T-helper 2 cell (primary cell): Measurements from ENCODE around the gene RAP1B.

ENCODE experiments used
- DNase-seq, 5 experiments: peaks; one replicate each; pipeline versions ENCODE4 v3.0.0 to v3.0.0-alpha.2; 2012 to 2022

Gene RAP1B

DNA sequence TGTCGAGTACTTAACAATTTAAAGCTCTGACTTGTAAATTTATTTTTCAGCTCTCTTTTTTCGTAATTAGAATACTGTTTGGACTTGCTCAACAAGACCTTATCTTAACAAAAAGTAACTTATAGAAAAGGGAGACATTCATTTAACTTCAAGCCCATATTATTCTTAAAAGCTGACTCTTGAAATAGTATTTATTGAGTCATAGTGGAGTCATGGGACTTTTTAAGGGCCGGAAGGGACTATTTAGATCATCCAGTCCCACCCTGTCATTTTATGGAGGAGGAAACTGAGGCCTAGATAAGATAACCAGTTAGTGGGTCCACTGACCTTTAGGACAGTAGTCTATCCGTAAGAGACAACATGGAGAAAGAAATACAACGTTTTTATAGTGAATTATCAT lies 1.5 kb downstream of the RAP1B start:
- DNase-seq = peak in 1 of 5 experiments; percentile 30

DNA sequence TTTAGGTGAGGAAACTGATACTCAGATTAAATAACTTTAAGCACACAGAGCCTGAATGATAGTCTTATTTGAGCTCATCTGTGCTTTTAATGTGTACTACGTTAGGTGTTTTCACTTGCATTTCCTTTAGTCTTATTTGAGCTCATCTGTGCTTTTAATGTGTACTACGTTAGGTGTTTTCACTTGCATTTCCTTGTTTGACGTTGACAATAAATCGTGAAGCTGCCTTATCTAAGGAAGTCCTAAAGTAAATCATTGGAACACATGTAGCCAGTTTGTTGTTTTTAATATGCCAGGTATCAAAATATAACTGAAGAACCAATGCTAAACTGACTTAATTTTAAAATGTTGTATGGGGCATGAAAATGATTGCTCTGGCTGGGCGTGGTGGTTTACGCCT lies 2.0 kb downstream of the RAP1B start:
- DNase-seq = peak in 1 of 5 experiments; percentile 51

DNA sequence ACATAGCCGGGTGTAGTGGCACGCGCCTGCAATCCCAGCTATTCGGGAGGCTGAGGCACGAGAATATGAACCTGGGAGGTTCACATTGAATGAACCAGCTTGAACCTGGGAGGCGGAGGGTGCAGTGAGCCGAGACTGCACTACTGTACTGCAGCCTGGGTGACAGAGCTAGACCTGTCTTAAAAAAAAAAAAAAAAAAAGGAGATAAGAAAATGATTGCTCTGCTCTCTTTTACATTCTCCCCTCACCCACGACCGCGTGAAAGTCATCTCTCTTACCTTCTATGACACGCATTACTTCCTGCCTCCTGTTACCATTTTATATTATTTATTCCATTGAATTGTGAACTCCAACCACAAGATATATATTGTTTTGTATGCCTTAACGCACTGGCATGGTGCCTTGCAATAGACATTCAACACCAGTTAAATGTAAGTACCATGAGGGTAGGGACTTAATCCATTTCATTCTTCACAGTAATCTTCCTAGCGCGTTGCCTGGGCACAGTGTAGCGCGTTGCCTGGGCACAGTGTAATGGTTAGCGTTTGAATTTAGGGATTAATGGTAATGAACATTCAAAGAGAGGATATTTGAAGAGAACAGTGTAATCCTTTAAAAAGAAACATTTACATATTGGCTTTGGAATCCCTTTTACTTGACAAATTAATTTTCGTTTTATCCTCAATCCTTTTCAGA lies 2.7 kb downstream of the RAP1B start:
- DNase-seq = peak in 4 of 5 experiments; percentile 14 to 86 (median 36)

DNA sequence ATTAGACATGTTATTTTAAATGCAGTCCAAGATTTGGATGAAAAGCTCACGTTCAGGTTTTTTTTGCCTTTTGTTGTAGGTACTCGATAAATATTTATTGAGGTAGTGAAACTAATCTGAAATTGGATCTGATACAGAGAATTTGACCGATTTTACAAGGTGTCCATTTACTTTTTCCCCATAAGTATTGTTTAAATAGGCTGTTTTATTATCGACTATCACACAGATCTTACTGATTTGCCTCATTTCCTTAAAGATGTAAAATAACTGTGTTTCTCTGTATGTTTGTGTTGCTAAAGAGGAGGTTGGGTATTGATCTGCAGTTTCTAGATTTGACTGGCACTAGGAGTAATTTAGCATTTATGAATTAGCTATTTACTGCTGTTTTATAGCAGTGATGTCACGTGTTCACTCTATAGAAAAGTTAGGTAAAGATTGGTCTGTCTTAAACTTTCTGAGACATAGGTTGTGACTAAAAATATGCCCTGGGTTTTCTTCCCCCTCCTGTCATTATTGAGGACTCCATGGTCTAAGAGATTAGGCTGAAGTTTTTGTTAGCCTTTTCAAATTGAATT lies 3.5 kb downstream of the RAP1B start:
- peak in 1 of 5 experiments; percentile 56 for DNase-seq

DNA sequence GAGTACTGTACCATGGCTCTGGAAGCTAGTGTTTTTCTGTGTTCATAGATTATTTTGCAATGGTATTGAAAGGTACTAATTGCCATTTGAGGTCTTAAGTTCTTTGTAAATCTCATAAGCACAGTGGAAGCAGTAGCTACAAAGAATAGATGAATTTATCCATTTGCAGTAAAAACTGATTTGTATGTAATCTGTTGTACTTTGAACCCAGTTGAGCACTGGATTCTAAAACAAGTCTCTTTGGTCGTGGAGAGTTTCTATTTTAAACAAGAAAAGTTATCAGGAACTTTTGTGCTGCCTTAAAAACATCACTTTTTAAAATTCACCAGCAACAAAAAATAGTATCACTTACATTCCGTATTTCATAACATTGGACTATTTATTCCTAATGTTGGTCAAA lies 4.1 kb downstream of the RAP1B start:
- no peak for DNase-seq

DNA sequence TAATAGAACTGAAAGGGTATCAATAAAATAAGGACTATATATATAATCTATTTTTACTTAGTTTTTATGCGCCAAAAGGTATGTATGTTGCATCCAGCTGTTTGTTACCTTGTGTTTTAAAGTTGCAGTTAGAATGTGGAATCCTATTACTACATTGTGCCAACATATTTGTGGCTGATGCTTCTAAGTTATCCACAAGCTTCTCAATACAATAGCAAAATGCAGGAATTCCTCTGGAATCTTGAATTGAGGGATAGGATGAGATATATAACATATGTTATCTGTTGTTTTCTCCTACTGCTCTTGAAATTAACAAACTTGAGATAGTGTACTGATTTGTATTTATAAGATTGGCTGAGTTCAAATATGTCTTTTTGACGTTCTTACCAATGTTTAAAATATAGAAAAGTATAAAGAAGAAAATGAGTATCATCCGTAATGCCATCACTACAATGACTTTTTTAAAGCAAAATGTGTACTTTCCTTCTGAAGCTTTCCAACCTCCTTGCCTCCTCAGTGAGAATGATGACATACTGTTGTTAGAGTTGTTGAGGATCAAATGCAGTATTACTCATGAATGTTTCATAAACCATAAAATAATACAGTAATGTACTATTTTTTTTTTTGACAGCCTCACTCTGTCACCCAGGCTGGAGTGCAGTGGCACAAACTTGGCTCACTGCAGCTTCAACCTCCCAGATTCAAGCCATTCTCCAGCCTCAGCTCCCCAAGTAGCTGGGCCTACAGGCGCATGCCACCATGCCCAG lies 6.6 kb downstream of the RAP1B start:
- no peak for DNase-seq

DNA sequence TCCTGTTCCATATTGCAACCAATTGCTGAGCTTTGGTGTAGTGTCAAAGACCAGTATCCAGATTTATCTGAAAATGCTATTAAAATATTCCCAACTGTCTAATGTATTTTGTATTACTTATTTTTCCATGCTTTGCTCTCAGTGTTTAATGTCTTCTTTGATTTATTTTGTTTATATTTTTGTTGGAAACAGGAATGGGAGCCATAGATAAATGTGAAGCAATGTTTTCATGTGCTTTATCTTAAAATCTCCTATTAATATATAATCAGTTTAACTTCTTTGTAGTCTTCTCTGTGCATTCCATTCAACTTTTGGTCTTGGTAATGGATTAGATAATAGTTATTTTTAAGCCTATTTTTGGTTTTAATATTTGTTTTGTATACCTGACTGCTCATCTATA lies 8.8 kb downstream of the RAP1B start:
- DNase-seq = no peak

DNA sequence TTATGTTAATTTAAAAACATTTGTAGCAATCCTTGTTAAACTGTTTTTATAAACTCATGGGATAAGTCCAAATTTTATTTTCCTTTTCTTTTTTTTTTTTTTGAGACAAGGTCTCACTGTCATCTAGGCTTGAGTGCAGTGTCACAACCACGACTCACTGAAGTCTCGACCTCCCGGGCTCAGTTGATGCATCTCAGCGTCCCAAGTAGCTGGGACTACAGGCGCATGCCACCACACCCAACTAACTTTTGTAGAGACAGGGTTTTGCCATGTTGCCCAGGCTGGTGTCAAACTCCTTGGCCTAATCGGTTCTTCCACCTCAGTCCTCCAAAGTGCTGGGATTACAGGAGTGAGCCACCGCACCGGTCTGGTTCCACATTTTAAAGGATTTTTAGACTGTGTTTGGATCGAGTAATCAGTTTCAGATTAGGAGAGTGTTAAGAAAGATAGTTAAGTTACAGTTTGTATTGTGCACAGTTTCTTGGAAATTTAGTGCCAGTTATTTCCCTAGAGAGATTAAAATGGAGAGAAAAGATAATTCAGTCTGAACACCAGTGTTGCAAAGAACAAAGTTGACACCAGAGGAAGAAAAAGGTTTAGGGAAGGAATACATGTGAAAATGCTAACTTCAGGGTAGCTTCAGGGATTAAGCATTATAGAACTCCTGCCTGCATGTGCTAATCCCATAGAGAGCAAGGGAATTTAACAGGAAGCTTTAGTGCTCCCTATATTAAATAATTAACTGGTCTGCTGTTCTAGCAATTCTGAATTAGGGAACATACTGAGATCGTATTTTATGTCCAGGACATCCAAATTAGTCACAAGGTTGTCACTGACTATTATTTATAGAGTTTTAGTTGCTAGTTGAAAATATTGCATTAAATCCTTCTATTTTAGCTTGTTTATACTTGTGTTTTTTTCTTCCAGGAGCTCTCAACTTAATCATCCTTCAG lies 10.1 kb downstream of the RAP1B start:
- no peak for DNase-seq

DNA sequence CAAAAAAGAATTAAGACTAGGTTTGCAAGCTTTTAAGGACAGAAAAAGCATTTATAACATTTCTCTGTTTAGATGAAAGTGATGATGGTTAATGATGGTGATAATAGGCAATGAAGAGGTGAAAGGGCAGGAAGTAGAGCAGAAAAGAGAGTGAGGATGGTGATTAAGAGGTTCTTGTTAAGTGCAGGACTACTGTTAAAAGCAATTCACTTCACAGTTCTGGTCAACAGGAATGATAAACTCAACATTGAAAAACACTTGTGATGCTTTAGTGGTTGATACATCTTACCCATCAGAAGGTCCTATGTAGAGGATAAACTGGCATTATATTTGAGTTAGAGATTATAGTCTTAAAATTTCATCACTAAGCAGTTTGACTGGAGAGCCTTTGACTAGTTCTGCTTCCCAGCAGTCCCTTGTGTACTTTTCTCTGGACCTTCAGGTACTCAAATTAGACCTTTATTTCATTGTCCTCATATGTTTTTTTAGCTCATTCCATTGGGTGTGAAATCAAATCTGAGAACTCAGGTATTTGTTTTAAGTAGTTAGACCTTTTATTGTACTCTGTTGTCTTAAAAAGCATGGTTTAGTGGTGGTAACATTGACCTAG lies 10.9 kb downstream of the RAP1B start:
- DNase-seq = no peak

DNA sequence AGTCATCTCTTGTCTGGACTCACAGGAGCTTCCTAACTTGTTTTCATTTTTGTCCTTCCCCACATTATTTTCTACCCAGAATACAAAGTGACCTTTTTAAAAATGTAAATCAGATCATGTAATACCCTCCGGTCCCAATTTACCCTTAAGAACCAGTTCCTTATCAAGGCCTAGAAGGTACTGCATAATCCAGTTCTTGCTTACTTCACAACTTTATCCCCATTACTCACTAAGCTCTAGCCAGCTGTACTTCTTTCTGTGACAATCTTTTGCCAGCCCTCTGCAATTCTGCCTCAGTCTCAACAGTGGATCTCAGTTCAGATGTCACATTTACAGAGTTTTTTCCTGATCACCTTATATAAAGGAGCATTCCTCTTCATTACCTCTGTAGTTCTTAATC lies 11.6 kb downstream of the RAP1B start:
- DNase-seq = no peak

DNA sequence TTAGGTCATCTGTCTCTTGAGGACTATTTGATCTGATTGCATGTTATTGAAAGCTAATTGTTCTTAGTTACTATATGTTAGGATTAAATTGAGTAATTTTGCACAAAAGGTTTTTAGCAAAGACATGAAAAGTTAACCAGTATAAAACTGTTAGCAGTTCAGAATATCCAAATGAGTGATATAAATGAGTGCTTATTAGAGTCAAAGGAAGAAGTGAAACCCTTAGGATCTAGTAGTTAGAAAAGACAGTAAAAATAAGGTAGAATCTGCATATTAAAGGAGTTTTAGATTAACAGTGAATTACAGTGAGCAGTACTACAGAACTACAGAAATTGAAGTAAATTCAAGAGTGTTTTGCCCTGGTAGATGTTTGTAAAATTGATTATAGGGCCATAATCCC lies 12.4 kb downstream of the RAP1B start:
- no peak for DNase-seq

DNA sequence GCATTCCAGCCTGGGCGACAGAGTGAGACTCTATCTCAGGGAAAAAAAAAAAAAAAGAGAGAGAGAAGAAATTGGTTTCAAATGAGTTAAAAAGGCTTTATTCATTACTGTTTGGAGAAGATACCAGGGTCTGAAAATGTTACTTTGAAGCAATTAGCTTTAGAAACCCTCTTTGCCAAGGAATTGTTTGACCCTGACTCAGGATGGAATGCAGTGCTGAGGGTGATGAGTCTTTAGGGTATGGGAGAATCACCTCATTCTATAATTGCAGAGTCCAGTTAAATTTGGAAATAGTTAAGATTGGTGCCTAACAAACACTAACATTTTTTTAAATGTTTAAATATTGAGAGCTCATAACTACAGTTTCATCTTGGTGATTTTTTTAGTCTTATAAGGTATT lies 13.3 kb downstream of the RAP1B start:
- no peak for DNase-seq

DNA sequence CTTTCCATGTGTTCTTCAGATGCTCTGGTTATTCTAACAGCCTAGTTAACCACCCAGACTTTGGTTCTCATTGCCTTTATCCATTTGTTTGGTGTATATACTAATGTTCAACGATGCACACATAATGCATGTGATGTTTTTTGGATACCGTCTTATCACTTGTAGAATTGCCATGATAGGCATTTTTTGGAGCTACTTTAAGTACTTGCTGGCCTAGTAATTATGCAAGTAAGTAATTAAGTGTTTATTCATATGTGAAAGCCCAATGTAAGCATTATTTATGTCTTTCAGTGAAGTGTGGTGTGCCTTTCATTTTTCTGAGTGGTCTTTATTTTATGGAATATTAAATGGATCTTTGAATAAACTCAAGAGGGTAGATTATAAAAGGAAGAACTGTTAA lies 14.2 kb downstream of the RAP1B start:
- no peak for DNase-seq

DNA sequence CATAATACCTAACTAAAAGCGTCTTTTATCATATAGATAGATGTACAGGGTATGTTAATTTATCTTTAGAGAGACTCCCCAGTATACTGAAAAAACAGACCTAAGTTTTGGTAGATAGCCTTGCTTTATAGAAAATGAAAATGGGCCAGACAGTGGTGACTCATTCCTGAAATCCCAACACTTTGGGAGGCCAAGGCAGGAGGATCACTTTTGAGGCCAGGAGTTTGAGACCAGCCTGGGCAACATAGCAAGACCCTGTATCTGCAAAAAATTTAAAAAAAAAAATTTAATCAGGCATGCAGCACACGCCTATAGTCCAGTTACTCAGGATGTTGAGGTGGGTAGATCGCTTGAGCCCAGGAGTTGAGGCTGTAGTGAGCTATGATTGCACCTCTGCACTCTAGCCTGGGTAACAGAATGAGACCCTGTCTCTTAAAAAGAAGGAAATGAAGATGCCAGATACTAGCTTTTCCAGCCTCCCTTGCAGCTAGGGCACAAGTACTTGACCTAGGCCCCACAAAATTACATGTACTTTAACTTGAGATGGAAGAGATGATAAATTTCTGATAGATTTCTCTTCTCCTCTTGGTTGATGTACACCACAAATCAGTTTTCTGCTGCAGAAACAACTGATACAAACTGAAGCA lies 17.1 kb downstream of the RAP1B start:
- DNase-seq = no peak

DNA sequence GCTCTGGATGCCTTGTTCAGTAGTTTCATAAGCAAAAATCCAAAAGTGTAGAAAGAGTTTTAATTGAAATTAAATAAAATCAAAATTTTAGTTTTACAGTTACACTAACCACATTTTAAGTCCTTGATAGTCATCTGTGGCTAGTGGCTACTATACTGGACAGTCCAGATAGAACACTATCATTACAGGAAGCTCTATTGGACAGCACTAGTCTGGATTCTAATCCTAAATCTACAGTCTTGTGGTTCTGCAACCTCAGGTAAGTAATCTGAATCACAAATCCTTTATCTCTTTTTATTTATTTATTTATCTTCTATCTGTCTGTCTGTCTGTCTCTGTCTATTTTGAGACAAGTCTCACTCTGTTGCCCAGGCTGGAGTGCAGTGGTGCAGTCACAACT lies 18.0 kb downstream of the RAP1B start:
- no peak for DNase-seq

DNA sequence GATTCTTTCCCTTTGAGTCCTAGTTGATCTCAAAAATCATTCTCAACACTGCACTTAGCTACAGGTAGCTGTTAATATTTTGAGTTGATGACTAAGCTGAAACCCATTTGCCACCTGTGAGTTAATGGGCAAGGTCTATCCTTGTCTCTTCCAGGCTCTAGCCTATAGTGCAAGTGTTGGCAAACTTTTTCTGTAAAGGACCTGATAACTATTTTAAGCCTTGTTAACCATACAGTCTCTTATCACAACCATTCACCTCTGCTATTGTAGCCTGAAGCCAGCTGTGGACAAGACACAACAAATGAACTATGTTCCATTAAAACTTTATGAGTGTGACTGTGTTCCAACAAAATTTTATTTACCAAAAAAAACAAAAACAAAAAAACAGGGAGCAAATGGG lies 19.4 kb downstream of the RAP1B start:
- DNase-seq = no peak

DNA sequence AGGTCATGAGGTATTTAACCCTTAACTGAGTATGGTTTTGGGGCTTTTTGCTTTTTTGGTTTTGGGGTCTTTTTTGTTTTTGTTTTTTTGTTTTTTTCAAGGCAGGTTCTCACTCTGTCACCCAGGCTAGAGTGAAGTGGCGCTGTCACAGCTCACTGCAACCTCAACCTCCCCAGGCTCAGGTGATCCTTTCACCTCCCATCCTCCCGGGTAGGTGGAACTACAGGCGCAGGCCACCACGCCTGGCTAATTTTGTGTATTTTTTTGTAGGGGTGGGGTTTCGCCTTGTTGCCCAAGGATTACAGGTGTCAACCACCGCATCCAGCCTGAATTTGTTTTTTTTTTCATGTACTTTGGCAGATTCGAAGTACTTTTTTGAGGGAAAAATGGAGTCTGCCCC lies 19.9 kb downstream of the RAP1B start:
- no peak for DNase-seq

DNA sequence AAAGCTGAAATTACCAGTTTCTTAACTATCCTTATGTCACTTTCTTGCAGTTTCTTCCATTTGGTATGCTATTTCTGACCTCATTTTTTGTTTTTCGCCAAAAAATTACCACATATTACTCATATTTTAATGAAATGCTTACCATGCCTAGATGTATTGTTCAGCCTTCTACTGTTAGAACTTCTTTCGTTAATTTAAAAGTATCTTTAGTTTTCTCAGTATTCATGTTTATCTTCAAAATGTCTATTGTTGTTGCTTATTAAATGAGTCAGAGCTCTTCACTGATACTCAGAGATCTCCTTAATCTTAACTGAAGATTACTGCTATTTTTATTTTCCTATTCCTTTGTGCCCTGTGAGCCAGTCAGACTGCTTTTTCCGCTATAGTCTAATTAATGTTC lies 20.5 kb downstream of the RAP1B start:
- peak in 1 of 5 experiments; percentile 16 for DNase-seq

DNA sequence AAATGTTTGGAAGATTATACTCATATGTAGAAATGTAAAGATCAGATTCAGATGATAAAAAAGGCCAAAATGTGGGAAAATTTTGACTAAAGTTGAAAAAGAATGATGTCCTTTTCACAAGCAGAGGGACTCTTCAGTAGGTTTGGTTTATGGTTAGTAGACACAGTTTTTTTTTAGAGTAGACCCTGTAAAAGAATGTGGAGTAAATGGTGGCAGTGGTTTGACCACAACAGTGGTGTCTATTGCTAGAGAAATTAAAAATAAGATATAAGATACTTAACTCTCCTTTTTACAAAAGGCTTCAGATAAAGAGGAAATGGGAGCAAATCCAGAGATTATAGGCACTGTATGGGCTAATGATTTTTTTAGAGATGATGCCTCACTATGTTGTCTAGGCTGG lies 21.8 kb downstream of the RAP1B start:
- DNase-seq = no peak

DNA sequence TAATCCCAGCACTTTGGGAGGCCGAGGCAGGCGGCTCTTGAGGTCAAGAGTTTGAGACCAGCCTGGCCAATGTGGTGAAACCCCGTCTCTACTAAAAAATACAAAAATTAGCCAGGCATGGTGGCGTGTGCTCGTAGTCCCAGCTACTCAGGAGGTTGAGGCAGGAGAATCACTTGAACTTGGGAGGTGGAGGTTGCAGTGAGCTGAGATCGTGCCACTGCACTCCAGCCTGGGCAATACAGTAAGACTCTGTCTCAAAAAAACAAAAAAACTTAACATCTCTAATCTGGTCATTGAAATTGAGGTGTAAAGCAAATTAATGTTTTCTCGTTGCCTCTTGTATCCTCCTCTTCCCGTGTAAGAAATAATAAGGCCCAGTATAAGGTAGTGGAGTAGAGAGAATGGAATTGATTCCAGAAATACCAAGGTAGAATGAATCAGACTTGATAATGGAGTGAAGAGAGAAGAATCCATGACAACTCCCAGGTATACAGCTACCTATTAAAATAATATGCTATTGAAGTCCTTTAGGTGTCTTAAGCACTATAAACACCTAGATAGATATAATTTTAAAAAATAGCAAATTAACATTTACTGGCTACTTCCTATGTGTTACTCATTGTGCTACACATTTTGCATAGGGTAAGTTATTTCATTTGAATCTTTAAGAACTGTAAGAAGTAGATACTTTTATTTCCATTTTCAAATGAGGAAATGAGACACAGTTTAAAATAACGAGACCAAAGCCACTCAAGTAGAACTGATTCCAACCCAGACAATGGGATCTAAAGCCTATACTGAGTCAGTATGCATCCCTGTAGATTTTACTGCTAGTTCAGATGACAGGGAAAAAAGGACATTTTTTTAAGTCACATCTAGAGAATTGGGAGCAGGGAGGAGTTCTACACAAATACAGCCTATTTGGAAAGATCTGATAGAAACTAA lies 23.2 kb downstream of the RAP1B start:
- no peak for DNase-seq

DNA sequence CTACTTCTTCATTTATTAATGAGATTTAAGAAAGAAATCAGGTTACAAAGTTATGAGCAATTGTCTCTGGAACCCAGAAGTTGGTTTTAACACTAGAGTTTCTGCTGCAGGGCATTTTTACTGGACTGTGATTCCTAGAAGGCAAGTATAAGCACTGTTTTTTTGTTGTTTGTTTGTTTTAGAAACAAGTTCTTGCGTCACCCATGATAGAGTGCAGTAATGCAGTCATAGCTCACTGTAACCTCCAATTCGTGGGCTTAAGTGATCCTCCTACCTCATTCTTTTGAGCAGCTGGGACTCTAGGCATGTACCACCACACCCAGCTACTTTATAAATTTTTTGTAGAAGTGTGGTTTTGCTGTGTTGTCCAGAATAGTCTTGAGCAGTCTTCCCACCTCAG lies 25.6 kb downstream of the RAP1B start:
- no peak for DNase-seq
